PC-9 (cell line): ENCODE results near the gene CNN2.

Experiments
- EZH2 ChIP-seq: fragments of 200-600 bp; sonication (generic); IDR thresholded peaks from 2 replicates; pipeline ENCODE4 v1.8.0; 2017; ENCODE audit warnings: antibody characterized with exemption, low read depth
- TF ChIP-seq, protein P1 (sequence below): fragments of 200-600 bp; sonication (generic); conservative IDR thresholded peaks from 2 replicates; pipeline ENCODE4 v1.6.1; 2017; ENCODE audit warnings: mixed run types, antibody characterized with exemption, mild to moderate bottlenecking, moderate library complexity

DNA sequence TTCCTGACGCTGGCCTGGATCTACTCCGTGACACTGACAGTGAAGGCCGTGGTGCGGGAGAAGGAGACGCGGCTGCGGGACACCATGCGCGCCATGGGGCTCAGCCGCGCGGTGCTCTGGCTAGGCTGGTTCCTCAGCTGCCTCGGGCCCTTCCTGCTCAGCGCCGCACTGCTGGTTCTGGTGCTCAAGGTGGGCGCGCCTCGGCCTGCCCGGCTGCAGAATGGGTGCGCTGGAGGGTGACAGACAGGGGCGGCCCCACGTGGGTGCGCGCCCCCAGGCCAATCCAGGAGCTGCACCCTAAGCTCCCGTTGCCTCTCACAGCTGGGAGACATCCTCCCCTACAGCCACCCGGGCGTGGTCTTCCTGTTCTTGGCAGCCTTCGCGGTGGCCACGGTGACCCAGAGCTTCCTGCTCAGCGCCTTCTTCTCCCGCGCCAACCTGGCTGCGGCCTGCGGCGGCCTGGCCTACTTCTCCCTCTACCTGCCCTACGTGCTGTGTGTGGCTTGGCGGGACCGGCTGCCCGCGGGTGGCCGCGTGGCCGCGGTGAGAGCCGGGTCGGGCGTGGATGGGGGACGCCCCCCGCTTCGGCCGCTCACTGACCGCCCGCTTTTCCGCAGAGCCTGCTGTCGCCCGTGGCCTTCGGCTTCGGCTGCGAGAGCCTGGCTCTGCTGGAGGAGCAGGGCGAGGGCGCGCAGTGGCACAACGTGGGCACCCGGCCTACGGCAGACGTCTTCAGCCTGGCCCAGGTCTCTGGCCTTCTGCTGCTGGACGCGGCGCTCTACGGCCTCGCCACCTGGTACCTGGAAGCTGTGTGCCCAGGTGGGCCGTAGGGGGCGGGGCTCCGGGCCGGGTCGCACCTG is 20.7 kb downstream of the CNN2 start:
- TF ChIP-seq, protein P1, sequence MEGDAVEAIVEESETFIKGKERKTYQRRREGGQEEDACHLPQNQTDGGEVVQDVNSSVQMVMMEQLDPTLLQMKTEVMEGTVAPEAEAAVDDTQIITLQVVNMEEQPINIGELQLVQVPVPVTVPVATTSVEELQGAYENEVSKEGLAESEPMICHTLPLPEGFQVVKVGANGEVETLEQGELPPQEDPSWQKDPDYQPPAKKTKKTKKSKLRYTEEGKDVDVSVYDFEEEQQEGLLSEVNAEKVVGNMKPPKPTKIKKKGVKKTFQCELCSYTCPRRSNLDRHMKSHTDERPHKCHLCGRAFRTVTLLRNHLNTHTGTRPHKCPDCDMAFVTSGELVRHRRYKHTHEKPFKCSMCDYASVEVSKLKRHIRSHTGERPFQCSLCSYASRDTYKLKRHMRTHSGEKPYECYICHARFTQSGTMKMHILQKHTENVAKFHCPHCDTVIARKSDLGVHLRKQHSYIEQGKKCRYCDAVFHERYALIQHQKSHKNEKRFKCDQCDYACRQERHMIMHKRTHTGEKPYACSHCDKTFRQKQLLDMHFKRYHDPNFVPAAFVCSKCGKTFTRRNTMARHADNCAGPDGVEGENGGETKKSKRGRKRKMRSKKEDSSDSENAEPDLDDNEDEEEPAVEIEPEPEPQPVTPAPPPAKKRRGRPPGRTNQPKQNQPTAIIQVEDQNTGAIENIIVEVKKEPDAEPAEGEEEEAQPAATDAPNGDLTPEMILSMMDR: no peak
- no peak for TF ChIP-seq EZH2
